ENCODE results near the gene PDE4B. TPM values are rescaled to one million over a fixed set of nuclear protein-coding genes. Genes with fewer than 3 reads are reported as not detected.
"Not testable (repeated sequence)": the region's sequence is repeated elsewhere in the genome, so short reads cannot be mapped to it uniquely, and the experiment has no call there.

The PDE4B gene
- total and polyA plus RNA-seq, 3 experiments from 2014 or later, result 29.7 to 34.5 (median 31.4) TPM

DNA sequence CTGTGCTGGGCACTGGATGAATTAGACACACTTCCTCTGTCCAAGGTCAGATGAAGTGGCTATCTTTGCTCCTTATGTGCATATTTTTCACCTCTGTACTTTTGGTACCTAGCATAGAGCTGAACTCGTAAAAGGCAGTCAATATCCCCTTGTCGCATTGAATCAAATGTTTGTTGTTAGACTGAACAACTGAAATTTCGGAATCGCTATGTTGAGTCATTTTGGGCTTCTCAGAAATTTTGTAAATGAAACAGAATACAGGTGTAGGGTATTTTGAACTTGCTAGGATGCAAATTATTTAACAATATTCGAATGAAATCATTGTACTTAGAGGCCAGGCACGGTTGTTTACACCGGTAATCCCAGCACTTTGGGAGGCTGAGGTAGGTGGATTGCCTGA is 48.0 kb downstream of the PDE4B start:
- no peak overlapping the region for H3K27ac Mint-ChIP-seq
- Histone ChIP-seq H3K4me3 (ENCODE audit: low read length) (no peak overlapping the region), H3K9me3 (ENCODE audit: low read length) (no peaks in the 10 kb centered on the region), H3K4me1 (ENCODE audit: insufficient read depth, low read length) (no peaks in the 10 kb centered on the region), H3K27me3 (ENCODE audit: insufficient read depth, low read length, poor library complexity, severe bottlenecking) (no peaks in the 10 kb centered on the region), H3K36me3 (ENCODE audit: insufficient read depth, low read length) (no peaks in the 10 kb centered on the region), H3K27ac (ENCODE audit: low read depth, low read length) (no peak overlapping the region)
- no peak for DNase-seq
- ChIA-PET POLR2A (no interaction called here), CTCF (no interaction called here)
- H3K4me1 Mint-ChIP-seq, result no peaks in the 10 kb centered on the region
- peaks cover 0 to 5% of the 10 kb centered on the region in 2 donors for H3K27me3 Mint-ChIP-seq
- H3K4me3 Mint-ChIP-seq, result no peak overlapping the region
- H3K36me3 Mint-ChIP-seq, result no peaks in the 10 kb centered on the region
- H3K9me3 Mint-ChIP-seq, result peaks cover 0 to 4% (median 0%) of the 10 kb centered on the region in 5 donors

DNA sequence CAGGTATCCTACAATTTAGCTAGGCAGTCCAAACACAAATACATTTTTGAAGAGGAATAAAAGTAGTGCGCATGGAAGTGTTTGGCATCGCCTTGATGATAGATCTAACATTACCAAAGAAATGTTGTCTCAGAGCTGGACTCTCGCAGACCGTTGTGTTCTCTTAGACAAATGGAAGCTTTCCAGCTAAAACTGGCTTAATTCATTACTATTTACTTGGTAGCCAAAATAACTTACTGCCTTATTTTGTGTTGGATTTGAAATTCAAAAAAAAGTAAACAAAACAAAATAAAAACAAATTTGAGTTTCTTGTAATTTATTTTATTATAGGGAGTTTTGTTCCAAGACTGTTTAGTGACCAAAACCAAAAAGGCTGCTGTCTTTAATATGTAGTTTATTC is 51.6 kb downstream of the PDE4B start:
- Mint-ChIP-seq H3K4me3 (no peak overlapping the region), H3K27ac (no peak overlapping the region), H3K27me3 (peaks cover 0 to 2% of the 10 kb centered on the region in 2 donors), H3K4me1 (no peaks in the 10 kb centered on the region), H3K36me3 (no peaks in the 10 kb centered on the region), H3K9me3 (peaks cover 4 to 8% (median 6%) of the 10 kb centered on the region in 5 donors)
- ChIA-PET CTCF (no interaction called here), POLR2A (no interaction called here)
- Histone ChIP-seq H3K36me3 (ENCODE audit: insufficient read depth, low read length) (no peaks in the 10 kb centered on the region), H3K27me3 (ENCODE audit: insufficient read depth, low read length, poor library complexity, severe bottlenecking) (no peaks in the 10 kb centered on the region), H3K4me1 (ENCODE audit: insufficient read depth, low read length) (no peaks in the 10 kb centered on the region), H3K4me3 (ENCODE audit: low read length) (no peak overlapping the region), H3K27ac (ENCODE audit: low read depth, low read length) (no peak overlapping the region), H3K9me3 (ENCODE audit: low read length) (no peaks in the 10 kb centered on the region)
- DNase-seq, result no peak

- POLR2A ChIA-PET, result no interaction called here
- DNase-seq, result no peak
- Histone ChIP-seq H3K27me3 (ENCODE audit: insufficient read depth, low read length, poor library complexity, severe bottlenecking) (no peaks in the 10 kb centered on the region), H3K9me3 (ENCODE audit: low read length) (no peaks in the 10 kb centered on the region), H3K4me3 (ENCODE audit: low read length) (no peak overlapping the region), H3K27ac (ENCODE audit: low read depth, low read length) (no peak overlapping the region), H3K36me3 (ENCODE audit: insufficient read depth, low read length) (no peaks in the 10 kb centered on the region), H3K4me1 (ENCODE audit: insufficient read depth, low read length) (no peaks in the 10 kb centered on the region)
- H3K4me3 Mint-ChIP-seq, result no peak overlapping the region
- H3K36me3 Mint-ChIP-seq, result no peaks in the 10 kb centered on the region
- peaks cover 0 to 2% of the 10 kb centered on the region in 2 donors for H3K27me3 Mint-ChIP-seq
- H3K4me1 Mint-ChIP-seq, result no peaks in the 10 kb centered on the region
- CTCF ChIA-PET, result no interaction called here
- peaks cover 4 to 12% (median 9%) of the 10 kb centered on the region in 5 donors for H3K9me3 Mint-ChIP-seq
- no peak overlapping the region for H3K27ac Mint-ChIP-seq
Observed at GRCh38 chr1:65844821-65845534, 52.3 kb downstream of the PDE4B start.

DNA sequence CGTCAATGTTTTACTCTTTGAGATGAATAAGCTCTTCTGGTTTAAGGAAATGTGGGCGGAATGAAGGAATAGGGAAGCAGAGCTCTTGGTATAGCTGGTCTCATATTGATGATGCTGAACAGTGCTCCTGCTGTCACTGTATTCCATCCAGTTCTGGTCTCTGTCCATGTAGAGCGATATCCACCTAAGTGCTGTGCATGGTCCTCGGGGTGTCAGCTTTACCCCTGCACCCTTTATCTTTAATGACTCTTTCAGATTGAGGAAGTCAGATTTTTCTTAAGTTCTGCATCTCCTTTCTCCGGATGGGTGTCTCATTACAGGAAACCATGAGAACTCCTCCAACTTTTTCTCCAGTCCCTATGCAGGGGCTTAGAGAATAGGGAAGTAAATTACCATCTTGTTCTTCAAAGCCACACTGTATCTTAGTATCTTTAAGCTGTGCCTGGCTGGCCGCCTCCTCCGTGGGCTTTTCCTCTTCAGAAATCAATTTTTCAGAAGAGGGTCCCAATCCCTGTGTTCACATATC is 52.9 kb downstream of the PDE4B start:
- H3K4me1 Mint-ChIP-seq, result no peaks in the 10 kb centered on the region

DNA sequence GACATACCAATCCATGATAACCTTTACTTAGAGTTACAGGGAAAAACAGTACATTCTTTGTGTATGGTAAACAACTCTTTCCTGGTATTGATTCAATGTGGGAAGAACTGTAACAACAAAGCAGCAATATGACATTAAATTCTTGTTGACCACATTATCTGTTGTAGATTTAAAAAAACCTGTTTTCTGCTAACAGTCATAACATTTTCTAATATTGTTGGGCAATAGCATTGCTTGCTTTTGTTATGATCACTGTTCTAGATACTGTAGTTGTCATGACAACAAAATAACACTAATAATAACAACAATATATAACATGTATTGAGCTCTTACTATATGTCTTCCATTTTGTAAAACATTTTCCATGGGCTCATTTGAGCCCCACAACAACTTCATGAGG is 54.2 kb downstream of the PDE4B start:
- Histone ChIP-seq H3K27ac (ENCODE audit: low read depth, low read length) (no peak overlapping the region), H3K27me3 (ENCODE audit: insufficient read depth, low read length, poor library complexity, severe bottlenecking) (no peaks in the 10 kb centered on the region), H3K4me1 (ENCODE audit: insufficient read depth, low read length) (no peaks in the 10 kb centered on the region), H3K9me3 (ENCODE audit: low read length) (no peaks in the 10 kb centered on the region), H3K4me3 (ENCODE audit: low read length) (no peak overlapping the region), H3K36me3 (ENCODE audit: insufficient read depth, low read length) (no peaks in the 10 kb centered on the region)
- Mint-ChIP-seq H3K4me1 (no peaks in the 10 kb centered on the region), H3K9me3 (peaks cover 8 to 19% (median 12%) of the 10 kb centered on the region in 5 donors), H3K27me3 (no peaks in the 10 kb centered on the region), H3K27ac (no peak overlapping the region), H3K4me3 (no peak overlapping the region), H3K36me3 (no peaks in the 10 kb centered on the region)
- CTCF ChIA-PET, result no interaction called here
- POLR2A ChIA-PET, result no interaction called here
- no peak for DNase-seq

More for the DNA sequence above, 52.9 kb downstream of the PDE4B start:
- Histone ChIP-seq H3K27me3 (ENCODE audit: insufficient read depth, low read length, poor library complexity, severe bottlenecking) (no peaks in the 10 kb centered on the region), H3K4me1 (ENCODE audit: insufficient read depth, low read length) (no peaks in the 10 kb centered on the region), H3K27ac (ENCODE audit: low read depth, low read length) (no peak overlapping the region), H3K36me3 (ENCODE audit: insufficient read depth, low read length) (no peaks in the 10 kb centered on the region), H3K9me3 (ENCODE audit: low read length) (no peaks in the 10 kb centered on the region), H3K4me3 (ENCODE audit: low read length) (no peak overlapping the region)
- H3K27ac Mint-ChIP-seq, result peak overlapping the region in 1 of 8 donors; percentile 59
- H3K4me3 Mint-ChIP-seq, result no peak overlapping the region
- POLR2A ChIA-PET, result no interaction called here
- no peaks in the 10 kb centered on the region for H3K36me3 Mint-ChIP-seq
- CTCF ChIA-PET, result no interaction called here
- peaks cover 8 to 15% (median 10%) of the 10 kb centered on the region in 5 donors for H3K9me3 Mint-ChIP-seq
- peaks cover 0 to 2% of the 10 kb centered on the region in 2 donors for H3K27me3 Mint-ChIP-seq
- no peak for DNase-seq

GRCh38 chr1:65850281-65850680 is 57.6 kb downstream of the PDE4B start:
- H3K4me1 ChIP-seq (ENCODE audit: insufficient read depth, low read length), result no peaks in the 10 kb centered on the region
- H3K9me3 Mint-ChIP-seq, result peaks cover 8 to 19% (median 9%) of the 10 kb centered on the region in 5 donors
- no peak overlapping the region for H3K27ac ChIP-seq (ENCODE audit: low read depth, low read length)
- no peaks in the 10 kb centered on the region for H3K4me1 Mint-ChIP-seq
- H3K27me3 Mint-ChIP-seq, result no peaks in the 10 kb centered on the region
- no peak overlapping the region for H3K27ac Mint-ChIP-seq
- H3K4me3 Mint-ChIP-seq, result no peak overlapping the region
- H3K36me3 ChIP-seq (ENCODE audit: insufficient read depth, low read length), result no peaks in the 10 kb centered on the region
- H3K4me3 ChIP-seq (ENCODE audit: low read length), result no peak overlapping the region
- no peak for DNase-seq
- POLR2A ChIA-PET, result no interaction called here
- no peaks in the 10 kb centered on the region for H3K36me3 Mint-ChIP-seq
- CTCF ChIA-PET, result no interaction called here
- H3K27me3 ChIP-seq (ENCODE audit: insufficient read depth, low read length, poor library complexity, severe bottlenecking), result no peaks in the 10 kb centered on the region
- no peaks in the 10 kb centered on the region for H3K9me3 ChIP-seq (ENCODE audit: low read length)

DNA sequence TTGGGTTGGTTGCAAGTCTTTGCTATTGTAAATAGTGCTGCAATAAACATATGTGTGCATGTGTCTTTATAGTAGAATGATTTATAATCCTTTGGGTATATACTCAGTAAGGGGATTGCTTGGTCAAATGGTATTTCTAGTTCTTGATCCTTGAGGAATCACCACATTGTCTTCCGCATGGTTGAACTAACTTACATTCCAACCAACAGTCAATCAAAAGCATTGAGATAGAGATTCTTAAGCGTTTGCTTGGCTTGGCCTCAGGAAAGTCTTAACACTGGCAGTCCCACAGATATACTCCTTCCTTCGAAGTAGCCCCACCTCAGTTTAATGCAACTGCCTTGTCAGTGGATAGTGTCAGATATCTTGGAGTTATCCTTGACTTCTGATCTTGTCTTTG is 63.9 kb downstream of the PDE4B start:
- H3K27ac Mint-ChIP-seq; CTCF ChIA-PET; H3K4me3 Mint-ChIP-seq; H3K36me3 Mint-ChIP-seq; H3K4me1 ChIP-seq (ENCODE audit: insufficient read depth, low read length); H3K9me3 ChIP-seq (ENCODE audit: low read length); H3K27ac ChIP-seq (ENCODE audit: low read depth, low read length); H3K4me3 ChIP-seq (ENCODE audit: low read length); H3K36me3 ChIP-seq (ENCODE audit: insufficient read depth, low read length); H3K27me3 ChIP-seq (ENCODE audit: insufficient read depth, low read length, poor library complexity, severe bottlenecking); DNase-seq; H3K27me3 Mint-ChIP-seq; H3K4me1 Mint-ChIP-seq: not testable (repeated sequence)
- POLR2A ChIA-PET, result interaction anchor here (0.5 kb wide), 1 partner anchor 100 kb away, joined by 3 read pairs; no protein-coding TSS in a partner anchor
- peaks cover 4 to 11% (median 7%) of the 10 kb centered on the region in 5 donors for H3K9me3 Mint-ChIP-seq

- no peaks in the 10 kb centered on the region for H3K27me3 ChIP-seq (ENCODE audit: insufficient read depth, low read length, poor library complexity, severe bottlenecking)
- POLR2A ChIA-PET, result no interaction called here
- no peaks in the 10 kb centered on the region for H3K36me3 Mint-ChIP-seq
- CTCF ChIA-PET, result no interaction called here
- no peaks in the 10 kb centered on the region for H3K4me1 ChIP-seq (ENCODE audit: insufficient read depth, low read length)
- no peak for DNase-seq
- no peak overlapping the region for H3K4me3 ChIP-seq (ENCODE audit: low read length)
- H3K9me3 ChIP-seq (ENCODE audit: low read length), result no peaks in the 10 kb centered on the region
- no peak overlapping the region for H3K27ac ChIP-seq (ENCODE audit: low read depth, low read length)
- H3K4me1 Mint-ChIP-seq, result no peaks in the 10 kb centered on the region
- peaks cover 5 to 17% of the 10 kb centered on the region in 2 donors for H3K27me3 Mint-ChIP-seq
- peaks cover 3 to 15% (median 7%) of the 10 kb centered on the region in 5 donors for H3K9me3 Mint-ChIP-seq
- H3K27ac Mint-ChIP-seq, result no peak overlapping the region
- no peaks in the 10 kb centered on the region for H3K36me3 ChIP-seq (ENCODE audit: insufficient read depth, low read length)
- no peak overlapping the region for H3K4me3 Mint-ChIP-seq
Observed at GRCh38 chr1:65866439-65866838, 73.7 kb downstream of the PDE4B start.

All from CD8-positive, alpha-beta memory T cell (primary cell).